IPS-18c (cell line): ENCODE data around the gene KLHL6.

ENCODE experiments used
- H3K4me3 ChIP-seq: 2 replicates; pipeline ENCODE4 v1.7.0; 2013; ENCODE audit warnings: low read depth, mild to moderate bottlenecking, low read length, moderate library complexity; ENCODE audit not compliant: insufficient read depth
- H3K9me3 ChIP-seq: one replicate; pipeline ENCODE4 v1.6.1; 2013; ENCODE audit warnings: mild to moderate bottlenecking, low read length, moderate library complexity; ENCODE audit not compliant: control insufficient read depth, insufficient read depth

The KLHL6 gene

GRCh38 chr3:183500319-183500718, 55.2 kb downstream of the KLHL6 start:
- Histone ChIP-seq H3K9me3 (no peaks in the 10 kb centered on the region), H3K4me3 (no peak overlapping the region)

GRCh38 chr3:183498634-183499033, 56.9 kb downstream of the KLHL6 start:
- Histone ChIP-seq H3K9me3 (no peaks in the 10 kb centered on the region), H3K4me3 (no peak overlapping the region)

- no peak overlapping the region for H3K4me3 ChIP-seq
- no peaks in the 10 kb centered on the region for H3K9me3 ChIP-seq
Measured at GRCh38 chr3:183497313-183497712, 58.2 kb downstream of the KLHL6 start.

- Histone ChIP-seq H3K4me3 (no peak overlapping the region), H3K9me3 (no peaks in the 10 kb centered on the region)
Measured at GRCh38 chr3:183496311-183496710, 59.2 kb downstream of the KLHL6 start.

GRCh38 chr3:183494341-183494740, 61.2 kb downstream of the KLHL6 start:
- Histone ChIP-seq H3K4me3 (no peak overlapping the region), H3K9me3 (no peaks in the 10 kb centered on the region)

- H3K4me3 ChIP-seq, result no peak overlapping the region
- H3K9me3 ChIP-seq, result peaks cover 2% of the 10 kb centered on the region
Measured at GRCh38 chr3:183493296-183494045, 62.0 kb downstream of the KLHL6 start.

- Histone ChIP-seq H3K9me3 (peaks cover 2% of the 10 kb centered on the region), H3K4me3 (no peak overlapping the region)
Measured at GRCh38 chr3:183492849-183493179, 62.7 kb downstream of the KLHL6 start.

GRCh38 chr3:183491923-183492848, 63.3 kb downstream of the KLHL6 start:
- peaks cover 2% of the 10 kb centered on the region for H3K9me3 ChIP-seq
- H3K4me3 ChIP-seq, result no peak overlapping the region

- Histone ChIP-seq H3K4me3 (no peak overlapping the region), H3K9me3 (peaks cover 2% of the 10 kb centered on the region)
Measured at GRCh38 chr3:183491109-183491922, 64.2 kb downstream of the KLHL6 start.

GRCh38 chr3:183490653-183491052, 64.9 kb downstream of the KLHL6 start:
- Histone ChIP-seq H3K9me3 (peaks cover 2% of the 10 kb centered on the region), H3K4me3 (no peak overlapping the region)

- H3K4me3 ChIP-seq, result no peak overlapping the region
- H3K9me3 ChIP-seq, result peaks cover 2% of the 10 kb centered on the region
Measured at GRCh38 chr3:183490211-183490601, 65.3 kb downstream of the KLHL6 start.

GRCh38 chr3:183489455-183490210, 65.9 kb downstream of the KLHL6 start:
- H3K4me3 ChIP-seq, result no peak overlapping the region
- H3K9me3 ChIP-seq, result peaks cover 2% of the 10 kb centered on the region

GRCh38 chr3:183488343-183488742, 67.2 kb downstream of the KLHL6 start:
- no peak overlapping the region for H3K4me3 ChIP-seq

GRCh38 chr3:183487896-183488295, 67.6 kb downstream of the KLHL6 start:
- H3K4me3 ChIP-seq, result no peak overlapping the region
- H3K9me3 ChIP-seq, result peaks cover 2% of the 10 kb centered on the region

More at GRCh38 chr3:183488343-183488742, 67.2 kb downstream of the KLHL6 start:
- peaks cover 2% of the 10 kb centered on the region for H3K9me3 ChIP-seq

GRCh38 chr3:183487016-183487415, 68.5 kb downstream of the KLHL6 start:
- Histone ChIP-seq H3K9me3 (peaks cover 2% of the 10 kb centered on the region), H3K4me3 (no peak overlapping the region)

GRCh38 chr3:183486472-183486871, 69.0 kb downstream of the KLHL6 start:
- no peak overlapping the region for H3K4me3 ChIP-seq

GRCh38 chr3:183485585-183485984, 69.9 kb downstream of the KLHL6 start:
- H3K9me3 ChIP-seq, result peaks cover 2% of the 10 kb centered on the region
- H3K4me3 ChIP-seq, result no peak overlapping the region

More at GRCh38 chr3:183486472-183486871, 69.0 kb downstream of the KLHL6 start:
- peaks cover 2% of the 10 kb centered on the region for H3K9me3 ChIP-seq
